ENCODE results near the gene POU4F1.

Gene POU4F1

DNA sequence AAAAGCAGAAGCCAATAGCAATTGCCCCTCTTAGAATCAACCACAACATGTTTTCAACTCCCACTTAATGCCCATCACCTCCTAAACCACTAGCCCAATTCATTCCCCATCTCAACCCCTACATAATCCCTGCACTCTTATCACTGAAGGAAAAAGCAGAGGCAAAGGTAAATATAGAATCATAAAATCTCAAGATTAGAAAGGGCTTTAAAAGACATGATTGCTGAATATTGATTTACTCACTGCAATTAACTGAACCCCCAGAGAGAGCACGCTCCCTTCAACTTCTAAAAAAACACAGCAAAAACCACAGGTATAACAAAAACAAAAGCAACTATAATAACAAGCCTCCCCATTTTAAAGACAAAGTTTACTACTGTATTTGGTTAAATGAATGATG lies 15.1 kb upstream of the POU4F1 start:
- Histone ChIP-seq H3K4me1 (ENCODE audit: control insufficient read depth, low read length) (no peaks in the 10 kb centered on the region), H3K27me3 (ENCODE audit: control insufficient read depth, low read length) (no peaks in the 10 kb centered on the region), H3K4me2 (ENCODE audit: low read length) (no peak overlapping the region), H3K27ac (ENCODE audit: low read depth, low read length) (no peak overlapping the region), H3K9me2 (replicated peaks; ENCODE audit: control insufficient read depth, low read length) (no peaks in the 10 kb centered on the region), H4K20me1 (ENCODE audit: control insufficient read depth, insufficient read depth, low read depth, low read length) (no peaks in the 10 kb centered on the region; the same call in 1 of the 2 replicates), H3K36me3 (ENCODE audit: control insufficient read depth, low read length) (peaks cover 57% of the 10 kb centered on the region), H3K9me3 (ENCODE audit: control insufficient read depth, insufficient read depth, low read length) (no peaks in the 10 kb centered on the region), H3F3A (ENCODE audit: control insufficient read depth, insufficient read depth) (no peaks in the 10 kb centered on the region), H3K4me3 (ENCODE audit: low read length) (no peak overlapping the region), H3K79me2 (ENCODE audit: control insufficient read depth, low read length) (no peaks in the 10 kb centered on the region)
- TF ChIP-seq, protein P1, sequence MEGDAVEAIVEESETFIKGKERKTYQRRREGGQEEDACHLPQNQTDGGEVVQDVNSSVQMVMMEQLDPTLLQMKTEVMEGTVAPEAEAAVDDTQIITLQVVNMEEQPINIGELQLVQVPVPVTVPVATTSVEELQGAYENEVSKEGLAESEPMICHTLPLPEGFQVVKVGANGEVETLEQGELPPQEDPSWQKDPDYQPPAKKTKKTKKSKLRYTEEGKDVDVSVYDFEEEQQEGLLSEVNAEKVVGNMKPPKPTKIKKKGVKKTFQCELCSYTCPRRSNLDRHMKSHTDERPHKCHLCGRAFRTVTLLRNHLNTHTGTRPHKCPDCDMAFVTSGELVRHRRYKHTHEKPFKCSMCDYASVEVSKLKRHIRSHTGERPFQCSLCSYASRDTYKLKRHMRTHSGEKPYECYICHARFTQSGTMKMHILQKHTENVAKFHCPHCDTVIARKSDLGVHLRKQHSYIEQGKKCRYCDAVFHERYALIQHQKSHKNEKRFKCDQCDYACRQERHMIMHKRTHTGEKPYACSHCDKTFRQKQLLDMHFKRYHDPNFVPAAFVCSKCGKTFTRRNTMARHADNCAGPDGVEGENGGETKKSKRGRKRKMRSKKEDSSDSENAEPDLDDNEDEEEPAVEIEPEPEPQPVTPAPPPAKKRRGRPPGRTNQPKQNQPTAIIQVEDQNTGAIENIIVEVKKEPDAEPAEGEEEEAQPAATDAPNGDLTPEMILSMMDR (IDR thresholded peaks at IDR 0.05; ENCODE audit: low read depth, low read length, poor library complexity, severe bottlenecking) = no peak
- TF ChIP-seq EZH2phosphoT487 (IDR thresholded peaks at IDR 0.05; ENCODE audit: borderline replicate concordance, low read length) = no peak

DNA sequence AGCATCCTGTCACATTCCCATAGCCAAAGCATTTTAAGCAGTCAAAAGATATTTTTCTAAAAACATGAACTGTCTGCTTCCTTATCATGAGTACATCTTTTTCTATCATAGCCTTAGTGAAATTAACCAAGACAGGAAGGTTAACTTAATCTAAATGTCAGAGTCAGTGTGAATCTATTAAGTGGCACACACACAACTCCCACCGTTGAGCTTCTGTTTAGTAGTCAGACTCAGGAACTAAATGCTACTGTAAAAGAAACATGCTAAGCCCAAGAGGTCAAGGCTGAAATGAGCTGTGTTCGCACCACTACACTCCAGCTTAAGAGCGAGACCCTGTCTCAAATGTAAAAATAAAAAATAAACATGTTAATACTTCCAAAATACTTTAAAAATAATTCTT lies 7.7 kb upstream of the POU4F1 start:
- H3K4me3 ChIP-seq (ENCODE audit: low read length) = no peak overlapping the region
- no peaks in the 10 kb centered on the region for H3K79me2 ChIP-seq (ENCODE audit: control insufficient read depth, low read length)
- H4K20me1 ChIP-seq (ENCODE audit: control insufficient read depth, insufficient read depth, low read depth, low read length) = no peaks in the 10 kb centered on the region; the same call in 1 of the 2 replicates
- H3K4me2 ChIP-seq (ENCODE audit: low read length) = no peak overlapping the region
- H3K9me3 ChIP-seq (ENCODE audit: control insufficient read depth, insufficient read depth, low read length) = no peaks in the 10 kb centered on the region
- peaks cover 12% of the 10 kb centered on the region for H3K36me3 ChIP-seq (ENCODE audit: control insufficient read depth, low read length)
- no peaks in the 10 kb centered on the region for H3K9me2 ChIP-seq (replicated peaks; ENCODE audit: control insufficient read depth, low read length)
- H3K27ac ChIP-seq (ENCODE audit: low read depth, low read length) = no peak overlapping the region
- peaks cover 43% of the 10 kb centered on the region for H3K27me3 ChIP-seq (ENCODE audit: control insufficient read depth, low read length)
- peaks cover 8% of the 10 kb centered on the region for H3F3A ChIP-seq (ENCODE audit: control insufficient read depth, insufficient read depth)
- TF ChIP-seq, protein P1 (IDR thresholded peaks at IDR 0.05; ENCODE audit: low read depth, low read length, poor library complexity, severe bottlenecking) = no peak
- no peak for TF ChIP-seq EZH2phosphoT487 (IDR thresholded peaks at IDR 0.05; ENCODE audit: borderline replicate concordance, low read length)
- no peaks in the 10 kb centered on the region for H3K4me1 ChIP-seq (ENCODE audit: control insufficient read depth, low read length)

DNA sequence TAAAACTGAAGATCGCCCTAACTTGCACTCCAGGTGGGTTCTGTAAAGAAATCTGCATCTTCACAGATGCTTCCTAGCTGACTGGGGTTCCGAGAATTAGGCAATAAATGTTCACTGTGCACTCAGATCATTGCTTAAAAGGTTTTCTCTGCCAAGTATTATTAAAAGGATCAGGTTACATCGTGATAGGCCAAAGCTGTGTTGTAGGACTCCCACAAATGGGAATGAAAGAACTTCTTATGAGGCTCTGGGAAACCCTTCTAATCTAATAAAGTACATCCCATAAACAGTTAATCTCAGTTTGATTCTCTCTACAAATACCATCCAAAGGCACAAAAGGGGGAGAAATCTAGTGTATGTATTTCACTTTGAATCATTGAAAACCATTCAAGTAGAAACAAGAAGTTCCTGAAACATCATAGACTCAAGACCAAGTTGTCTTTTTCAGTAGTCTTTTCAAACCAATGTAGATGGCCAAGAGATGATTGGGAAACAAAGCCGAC lies 7.1 kb upstream of the POU4F1 start:
- Histone ChIP-seq H3K9me3 (ENCODE audit: control insufficient read depth, insufficient read depth, low read length) (no peaks in the 10 kb centered on the region), H4K20me1 (ENCODE audit: control insufficient read depth, insufficient read depth, low read depth, low read length) (no peaks in the 10 kb centered on the region; the same call in 1 of the 2 replicates), H3F3A (ENCODE audit: control insufficient read depth, insufficient read depth) (peaks cover 8% of the 10 kb centered on the region), H3K79me2 (ENCODE audit: control insufficient read depth, low read length) (no peaks in the 10 kb centered on the region), H3K9me2 (replicated peaks; ENCODE audit: control insufficient read depth, low read length) (no peaks in the 10 kb centered on the region), H3K4me2 (ENCODE audit: low read length) (no peak overlapping the region), H3K4me3 (ENCODE audit: low read length) (no peak overlapping the region), H3K36me3 (ENCODE audit: control insufficient read depth, low read length) (peaks cover 6% of the 10 kb centered on the region), H3K27me3 (ENCODE audit: control insufficient read depth, low read length) (peaks cover 43% of the 10 kb centered on the region), H3K4me1 (ENCODE audit: control insufficient read depth, low read length) (no peaks in the 10 kb centered on the region), H3K27ac (ENCODE audit: low read depth, low read length) (no peak overlapping the region)
- TF ChIP-seq, protein P1 (IDR thresholded peaks at IDR 0.05; ENCODE audit: low read depth, low read length, poor library complexity, severe bottlenecking) = no peak
- TF ChIP-seq EZH2phosphoT487 (IDR thresholded peaks at IDR 0.05; ENCODE audit: borderline replicate concordance, low read length) = no peak
